ENCODE data around the gene MGAT3. TPM values are rescaled to one million over a fixed set of nuclear protein-coding genes. Genes with fewer than 3 reads are reported as not detected.

Gene MGAT3
- total and polyA plus RNA-seq, 9 of the 15 experiments (the other 6 are each of a cell fraction or from before 2014, with no cell fraction given): 0.10 to 11.5 (median 4.6) TPM

DNA sequence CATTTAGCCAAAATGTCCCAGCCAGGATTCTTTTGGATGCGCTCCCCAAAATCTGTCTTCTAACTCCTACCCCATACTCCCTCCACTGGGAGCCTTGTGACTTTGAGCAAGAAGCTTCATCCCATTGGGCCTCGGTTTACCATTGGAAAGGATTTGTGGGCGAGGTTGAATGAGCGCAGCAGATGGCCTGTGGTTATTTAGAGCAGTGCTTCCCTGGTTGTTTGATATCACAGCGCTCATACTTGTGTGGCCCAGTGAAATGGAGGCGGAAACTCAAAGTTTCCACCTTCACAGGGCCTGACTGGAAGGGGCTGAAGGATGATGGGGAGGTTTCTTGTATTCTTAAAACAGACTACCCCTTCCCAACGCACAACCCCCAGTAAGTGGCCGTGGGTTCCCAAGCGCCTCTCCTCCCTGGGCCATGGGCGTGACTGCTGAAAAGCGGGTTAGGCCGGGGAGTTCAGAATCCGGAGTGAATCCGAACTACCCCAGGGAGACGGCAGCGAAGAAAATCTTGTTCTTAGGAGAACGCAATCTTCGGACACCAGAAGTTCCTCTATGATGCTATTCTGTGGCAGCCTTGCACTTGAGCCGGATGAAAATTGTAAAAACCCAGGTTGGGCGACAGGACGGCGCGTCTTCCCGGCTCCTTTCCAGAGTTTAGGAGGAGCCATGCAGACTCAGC lies 62.3 kb downstream of the MGAT3 start (continued):
- 0 out of 2 replicates have a peak, but pooled peaks have one; percentile 40 for TF ChIP-seq TCF7 (IDR thresholded peaks at IDR 0.05; ENCODE audit: borderline replicate concordance)
- no peak for TF ChIP-seq KAT8 (IDR thresholded peaks at IDR 0.05; ENCODE audit: low read depth)
- peak; percentile 44; the same call in 1 of the 2 replicates for TF ChIP-seq CXXC5 (CRISPR knock-in tag; IDR thresholded peaks at IDR 0.05)
- TF ChIP-seq ZFP36 (IDR thresholded peaks at IDR 0.05; ENCODE audit: low read depth, low read length, partially characterized antibody): no peak
- no peak for TF ChIP-seq SREBF2 (CRISPR knock-in tag; IDR thresholded peaks at IDR 0.05)
- TF ChIP-seq DPF2 (IDR thresholded peaks at IDR 0.05): peak; percentile 49; the same call in 1 of the 2 replicates
- TF ChIP-seq ZNF436 (CRISPR knock-in tag; IDR thresholded peaks at IDR 0.05): no peak
- no peak for TF ChIP-seq HNRNPH1 (optimal IDR thresholded peaks at IDR 0.05; ENCODE audit: low read depth, low read length)
- TF ChIP-seq ZNF717 (CRISPR knock-in tag; IDR thresholded peaks at IDR 0.05): no peak
- TF ChIP-seq GABPB1 (CRISPR knock-in tag; IDR thresholded peaks at IDR 0.05): no peak
- no peak for TF ChIP-seq YY1 (IDR thresholded peaks at IDR 0.05; ENCODE audit: borderline replicate concordance in 1 of 3, control insufficient read depth in 1 of 3, extremely low read depth in 1 of 3, insufficient read depth in 3 of 3, insufficient read length in 1 of 3, insufficient replicate concordance in 2 of 3, low read depth in 1 of 3, low read length in 2 of 3)
- TF ChIP-seq XRCC5 (IDR thresholded peaks at IDR 0.05; ENCODE audit: low read depth, low read length): 0 out of 2 replicates have a peak, but pooled peaks have one; percentile 22
- TF ChIP-seq NBN (IDR thresholded peaks at IDR 0.05; ENCODE audit: low read depth): peak; percentile 80; the same call in 1 of the 2 replicates
- TF ChIP-seq SFPQ (IDR thresholded peaks at IDR 0.05; ENCODE audit: low read depth, low read length): no peak
- TF ChIP-seq DMBX1 (CRISPR knock-in tag; IDR thresholded peaks at IDR 0.05; ENCODE audit: borderline replicate concordance): 0 out of 2 replicates have a peak, but pooled peaks have one; percentile 4
- 0 out of 2 replicates have a peak, but pooled peaks have one; percentile 35 for TF ChIP-seq ARID1B (IDR thresholded peaks at IDR 0.05)
- TF ChIP-seq ZNF354B (CRISPR knock-in tag; IDR thresholded peaks at IDR 0.05): no peak
- no peak for TF ChIP-seq SETDB1 (IDR thresholded peaks at IDR 0.05; ENCODE audit: low read length)
- no peak for TF ChIP-seq KLF10 (CRISPR knock-in tag; IDR thresholded peaks at IDR 0.05)
- TF ChIP-seq NFATC3 (IDR thresholded peaks at IDR 0.05): no peak
- TF ChIP-seq TAF9B (IDR thresholded peaks at IDR 0.05; ENCODE audit: partially characterized antibody): peak; percentile 29
- no peak for TF ChIP-seq ELK3 (CRISPR knock-in tag; IDR thresholded peaks at IDR 0.05)
- TF ChIP-seq BRD4 (IDR thresholded peaks at IDR 0.05): peak; percentile 83
- no peak for TF ChIP-seq ZNF695 (CRISPR knock-in tag; IDR thresholded peaks at IDR 0.05)
- TF ChIP-seq ADNP (tag; IDR thresholded peaks at IDR 0.05): no peak
- TF ChIP-seq RNF2 (IDR thresholded peaks at IDR 0.05): 0 out of 2 replicates have a peak, but pooled peaks have one; percentile 43
- no peak for TF ChIP-seq TAF1 (IDR thresholded peaks at IDR 0.05; ENCODE audit: control insufficient read depth, extremely low read depth, insufficient read depth, low read length, severe bottlenecking)
